Stimulated activated naive CD8-positive, alpha-beta T cell treated with anti-CD3 and anti-CD28 coated beads, Interleukin-15, amount 100 ng/mL, for 72 hours (primary cell): ENCODE measurements around the gene POLD1.
"Not testable (repeated sequence)": the region's sequence is repeated elsewhere in the genome, so short reads cannot be mapped to it uniquely, and the experiment has no call there.

Experiments used
- ATAC-seq: fragments of 150-1000 bp; cut with Tn5 transposase; 2 replicates; pipeline ENCODE4 v1.10.0; 2021; ENCODE audit warnings: mild to moderate bottlenecking, moderate library complexity
- DNase-seq, 2 donors: peaks; one replicate each; pipeline ENCODE4 v3.0.0; 2021 to 2022
- H3K27ac Mint-ChIP-seq, 2 donors: one replicate each; pipeline ENCODE4 v1.8.0; 2022; ENCODE audit warnings: mild to moderate bottlenecking in 2 of 2, mixed read lengths in 2 of 2, moderate library complexity in 2 of 2
- H3K27me3 Mint-ChIP-seq: one replicate; pipeline ENCODE4 v1.8.0; 2022; ENCODE audit warnings: mixed read lengths
- H3K4me1 Mint-ChIP-seq: one replicate; pipeline ENCODE4 v1.8.0; 2022; ENCODE audit warnings: mild to moderate bottlenecking, mixed read lengths
- H3K4me3 Mint-ChIP-seq, 2 donors: one replicate each; pipeline ENCODE4 v1.8.0; 2022; ENCODE audit warnings: mild to moderate bottlenecking in 2 of 2, mixed read lengths in 2 of 2, moderate library complexity in 1 of 2
- H3K9me3 Mint-ChIP-seq, 2 donors: one replicate each; pipeline ENCODE4 v1.8.0; 2022; ENCODE audit warnings: mixed read lengths in 2 of 2

POLD1 gene

GRCh38 chr19:50432221-50433028, 48.3 kb downstream of the POLD1 start, which contains the start of gene MYBPC2:
MYBPC2 (plus strand) TSS chr19:50432892; CDS start chr19:50432954, 62 bp downstream.
- Mint-ChIP-seq H3K27me3 (peaks cover 61% of the 10 kb centered on the region), H3K9me3 (no peaks in the 10 kb centered on the region), H3K4me3 (peak within 1 kb of the TSS; percentile 87 to 98), H3K4me1 (peaks cover 39% of the 10 kb centered on the region), H3K27ac (peak within 1 kb of the TSS; percentile 83 to 91)
- peak; percentile 37 for ATAC-seq
- DNase-seq = no peak

- peak overlapping the region in 1 of 2 donors; percentile 80 for H3K4me3 Mint-ChIP-seq
- H3K27ac Mint-ChIP-seq = no peak overlapping the region
These were observed 49.3 kb downstream of the POLD1 start for GRCh38 chr19:50433201-50434180.

GRCh38 chr19:50434525-50434924, 50.4 kb downstream of the POLD1 start:
- H3K4me3 Mint-ChIP-seq = no peak overlapping the region
- DNase-seq = no peak
- no peaks in the 10 kb centered on the region for H3K9me3 Mint-ChIP-seq
- H3K4me1 Mint-ChIP-seq = peaks cover 23% of the 10 kb centered on the region
- no peak for ATAC-seq
- H3K27me3 Mint-ChIP-seq = peaks cover 53% of the 10 kb centered on the region
- H3K27ac Mint-ChIP-seq = no peak overlapping the region

More at GRCh38 chr19:50433201-50434180, 49.3 kb downstream of the POLD1 start:
- no peaks in the 10 kb centered on the region for H3K9me3 Mint-ChIP-seq
- DNase-seq (no peak), ATAC-seq (no peak)
- H3K27me3 Mint-ChIP-seq = peaks cover 64% of the 10 kb centered on the region
- peaks cover 30% of the 10 kb centered on the region for H3K4me1 Mint-ChIP-seq

GRCh38 chr19:50435221-50435620, 51.1 kb downstream of the POLD1 start:
- no peak for ATAC-seq
- no peak overlapping the region for H3K27ac Mint-ChIP-seq
- DNase-seq = no peak
- peaks cover 46% of the 10 kb centered on the region for H3K27me3 Mint-ChIP-seq
- H3K4me1 Mint-ChIP-seq = peaks cover 23% of the 10 kb centered on the region
- no peaks in the 10 kb centered on the region for H3K9me3 Mint-ChIP-seq
- H3K4me3 Mint-ChIP-seq = no peak overlapping the region

- peaks cover 42% of the 10 kb centered on the region for H3K27me3 Mint-ChIP-seq
- no peak for ATAC-seq
- H3K9me3 Mint-ChIP-seq = no peaks in the 10 kb centered on the region
- no peak for DNase-seq
- no peak overlapping the region for H3K27ac Mint-ChIP-seq
- H3K4me1 Mint-ChIP-seq = peaks cover 20% of the 10 kb centered on the region
- H3K4me3 Mint-ChIP-seq = no peak overlapping the region
These were observed 51.5 kb downstream of the POLD1 start for GRCh38 chr19:50435627-50436026.

- no peak overlapping the region for H3K4me3 Mint-ChIP-seq
- H3K9me3 Mint-ChIP-seq = no peaks in the 10 kb centered on the region
- H3K4me1 Mint-ChIP-seq = peaks cover 1% of the 10 kb centered on the region
- no peak for DNase-seq
- peak overlapping the region in 1 of 2 donors; percentile 13 for H3K27ac Mint-ChIP-seq
- no peak for ATAC-seq
- H3K27me3 Mint-ChIP-seq = peaks cover 23% of the 10 kb centered on the region
These were observed 53.8 kb downstream of the POLD1 start for GRCh38 chr19:50437862-50438449.

GRCh38 chr19:50439130-50439529, 55.0 kb downstream of the POLD1 start:
- not testable (repeated sequence) for H3K27ac Mint-ChIP-seq, H3K9me3 Mint-ChIP-seq, H3K4me3 Mint-ChIP-seq, DNase-seq, H3K4me1 Mint-ChIP-seq, ATAC-seq
- peaks cover 17% of the 10 kb centered on the region for H3K27me3 Mint-ChIP-seq

- Mint-ChIP-seq H3K4me3 (no peak overlapping the region), H3K4me1 (no peaks in the 10 kb centered on the region), H3K27ac (no peak overlapping the region), H3K27me3 (peaks cover 6% of the 10 kb centered on the region), H3K9me3 (no peaks in the 10 kb centered on the region)
- ATAC-seq = no peak
- DNase-seq = no peak
These were observed 59.9 kb downstream of the POLD1 start for GRCh38 chr19:50444059-50444458.

GRCh38 chr19:50447053-50447452, 62.9 kb downstream of the POLD1 start:
- H3K4me1 Mint-ChIP-seq = no peaks in the 10 kb centered on the region
- no peak overlapping the region for H3K27ac Mint-ChIP-seq
- no peak for ATAC-seq
- DNase-seq = no peak
- peaks cover 20% of the 10 kb centered on the region for H3K27me3 Mint-ChIP-seq
- H3K9me3 Mint-ChIP-seq = no peaks in the 10 kb centered on the region
- H3K4me3 Mint-ChIP-seq = no peak overlapping the region

- Mint-ChIP-seq H3K27ac (no peak overlapping the region), H3K9me3 (no peaks in the 10 kb centered on the region)
These were observed 63.6 kb downstream of the POLD1 start for GRCh38 chr19:50447750-50448149.

GRCh38 chr19:50449236-50449899, 65.2 kb downstream of the POLD1 start:
- peaks cover 14% of the 10 kb centered on the region for H3K27me3 Mint-ChIP-seq
- no peak overlapping the region for H3K4me3 Mint-ChIP-seq
- H3K4me1 Mint-ChIP-seq = no peaks in the 10 kb centered on the region
- ATAC-seq (no peak), DNase-seq (no peak)
- H3K27ac Mint-ChIP-seq = no peak overlapping the region
- H3K9me3 Mint-ChIP-seq = no peaks in the 10 kb centered on the region

More at GRCh38 chr19:50447750-50448149, 63.6 kb downstream of the POLD1 start:
- ATAC-seq (no peak), DNase-seq (no peak)
- Mint-ChIP-seq H3K4me1 (no peaks in the 10 kb centered on the region), H3K27me3 (peaks cover 20% of the 10 kb centered on the region), H3K4me3 (no peak overlapping the region)

- Mint-ChIP-seq H3K4me3 (no peak overlapping the region), H3K4me1 (no peaks in the 10 kb centered on the region), H3K27me3 (peaks cover 14% of the 10 kb centered on the region), H3K9me3 (no peaks in the 10 kb centered on the region), H3K27ac (peak overlapping the region in 1 of 2 donors; percentile 42)
- ATAC-seq (no peak), DNase-seq (no peak)
These were observed 66.4 kb downstream of the POLD1 start for GRCh38 chr19:50450369-50451222.

- Mint-ChIP-seq H3K4me1 (no peaks in the 10 kb centered on the region), H3K4me3 (no peak overlapping the region), H3K27ac (no peak overlapping the region), H3K9me3 (no peaks in the 10 kb centered on the region), H3K27me3 (peaks cover 14% of the 10 kb centered on the region)
- DNase-seq = no peak
- no peak for ATAC-seq
These were observed 67.0 kb downstream of the POLD1 start for GRCh38 chr19:50451223-50451534.

- H3K27me3 Mint-ChIP-seq = peaks cover 23% of the 10 kb centered on the region
- DNase-seq (no peak), ATAC-seq (no peak)
- H3K4me3 Mint-ChIP-seq = no peak overlapping the region
- no peaks in the 10 kb centered on the region for H3K9me3 Mint-ChIP-seq
- H3K4me1 Mint-ChIP-seq = no peaks in the 10 kb centered on the region
- no peak overlapping the region for H3K27ac Mint-ChIP-seq
These were observed 69.1 kb downstream of the POLD1 start for GRCh38 chr19:50453243-50453642.
